ENCODE results near the gene MYRIP.

GRCh38 chr3:39989746-39990145 is 180.3 kb downstream of the MYRIP start:
- TF ChIP-seq CTCF (IDR thresholded peaks at IDR 0.05) = no peak
- TF ChIP-seq POLR2A (IDR thresholded peaks at IDR 0.05) = no peak

Data from thyroid gland (tissue), 4 donors.